DMS53 treated with DMSO at 0.1 percent for 48 hours (cell line): ENCODE measurements around the gene PAQR6.
"Not testable (repeated sequence)": the region's sequence is repeated elsewhere in the genome, so short reads cannot be mapped to it uniquely, and the experiment has no call there.

Experiments used
- DNase-seq: peaks from one replicate; lab custom pipeline; 2025; ENCODE audit not compliant: unreplicated experiment; lab: John Stamatoyannopoulos, UW

The PAQR6 gene

DNA sequence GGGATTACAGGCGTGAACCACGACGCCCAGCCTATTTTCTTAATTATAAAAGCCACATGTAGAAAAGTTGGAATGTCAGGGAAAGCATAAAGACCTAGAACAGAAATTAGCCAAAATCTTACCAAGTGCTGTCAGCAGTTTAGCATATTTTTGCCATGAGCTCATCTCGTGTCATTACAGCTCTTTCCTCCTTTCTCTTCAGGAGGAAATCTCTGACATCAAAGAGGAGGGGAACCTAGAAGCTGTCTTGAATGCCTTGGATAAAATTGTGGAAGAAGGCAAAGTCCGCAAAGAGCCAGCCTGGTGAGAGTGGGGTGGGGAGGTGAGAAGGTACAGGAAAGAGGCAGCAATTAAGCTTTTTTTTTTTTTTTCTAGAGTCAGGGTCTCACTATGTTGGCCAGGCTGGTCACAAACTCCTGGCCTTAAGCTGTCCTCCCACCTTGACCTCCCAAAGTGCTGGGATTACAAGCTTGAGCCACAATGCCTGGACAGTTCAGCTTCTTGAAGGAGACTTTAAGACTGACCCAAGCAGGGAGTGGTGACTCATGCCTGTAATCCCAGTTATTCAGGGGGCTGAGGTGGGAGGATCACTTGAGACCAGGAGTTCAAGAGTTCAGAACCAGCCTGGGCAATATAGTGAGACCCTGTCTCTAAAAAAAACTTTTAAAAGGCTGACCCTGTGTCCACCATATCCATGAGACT is 14.3 kb downstream of the PAQR6 start:
- no peak for DNase-seq

DNA sequence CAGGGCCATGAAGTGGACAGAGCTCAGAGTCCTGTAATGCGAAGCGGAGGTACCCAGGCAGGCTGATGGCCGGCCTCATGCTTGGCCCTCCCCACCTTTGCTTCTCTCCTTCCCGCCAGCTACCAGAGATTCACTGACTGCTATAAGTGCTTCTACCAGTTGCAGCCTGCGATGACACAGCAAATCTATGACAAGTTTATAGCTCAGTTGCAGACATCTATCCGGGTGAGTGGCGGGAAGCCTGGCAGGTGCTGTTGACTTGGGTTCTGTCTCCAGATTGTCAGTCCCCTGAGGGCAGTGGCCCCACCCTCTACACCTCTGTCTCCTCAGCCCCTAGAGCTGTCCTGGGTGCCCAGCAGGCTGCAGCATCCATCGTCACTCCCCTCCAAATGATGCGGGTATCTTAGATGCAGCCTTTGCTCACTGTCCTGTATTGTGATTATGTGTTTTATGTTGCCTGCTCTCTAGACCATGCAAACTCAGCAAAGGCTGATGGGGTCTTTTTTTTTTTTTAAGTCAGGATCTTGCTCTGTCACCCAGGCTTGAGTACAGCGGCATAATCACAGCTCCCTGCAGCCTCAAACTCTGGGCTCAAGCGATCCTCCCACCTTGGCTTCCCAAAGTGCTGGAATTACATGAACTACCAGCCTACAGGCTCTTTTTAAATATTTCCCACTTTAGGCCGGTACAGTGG is 15.5 kb downstream of the PAQR6 start:
- DNase-seq = no peak

DNA sequence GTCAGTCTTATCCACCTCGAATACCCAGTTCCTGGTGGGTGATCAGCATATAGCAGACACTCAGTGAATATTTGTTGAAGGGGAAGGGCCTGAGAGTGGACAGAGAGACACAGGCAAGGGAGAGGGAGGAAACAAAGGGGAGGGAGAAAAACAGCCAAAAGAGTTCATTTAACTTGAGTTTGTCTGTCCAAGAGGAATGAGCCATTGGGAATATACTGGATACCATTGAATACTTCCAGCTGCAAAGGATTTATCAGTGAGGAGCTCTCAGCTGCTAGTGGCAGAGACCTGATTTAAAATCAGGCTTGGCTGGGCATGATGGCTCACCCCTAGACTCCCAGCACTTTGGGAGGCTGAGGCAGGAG is 17.4 kb downstream of the PAQR6 start:
- DNase-seq = no peak

DNA sequence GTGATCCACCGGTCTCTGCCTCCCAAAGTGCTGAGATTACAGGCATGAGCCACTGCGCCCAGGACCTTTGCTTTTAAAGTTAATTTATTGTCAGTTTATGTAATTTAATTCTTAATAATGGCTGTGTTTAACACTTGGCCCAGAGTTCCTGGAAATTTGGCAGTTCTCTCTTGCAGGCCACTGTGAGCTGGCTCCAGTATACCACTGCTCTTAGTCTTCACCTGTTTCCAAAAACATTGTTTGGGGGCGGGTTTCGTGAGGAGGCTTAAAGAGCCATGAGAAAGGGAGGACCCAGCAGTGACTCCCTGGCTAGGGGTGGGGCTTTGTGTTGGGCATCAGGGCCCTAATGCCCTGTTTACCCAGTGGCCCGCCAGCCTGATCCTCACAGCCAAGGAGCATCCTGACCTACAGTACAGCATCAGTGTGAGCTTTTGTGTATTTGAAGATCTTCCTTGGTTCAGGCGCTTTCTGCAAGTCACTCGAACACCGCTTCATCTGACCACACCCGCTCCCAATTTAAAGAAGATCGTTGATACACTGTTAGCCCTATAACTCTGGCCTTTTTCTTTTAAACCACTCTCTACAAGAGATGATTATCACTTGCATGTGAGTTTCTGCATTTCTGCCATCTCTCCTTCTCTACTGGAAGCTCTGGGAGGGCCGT is 17.9 kb downstream of the PAQR6 start:
- DNase-seq = no peak

DNA sequence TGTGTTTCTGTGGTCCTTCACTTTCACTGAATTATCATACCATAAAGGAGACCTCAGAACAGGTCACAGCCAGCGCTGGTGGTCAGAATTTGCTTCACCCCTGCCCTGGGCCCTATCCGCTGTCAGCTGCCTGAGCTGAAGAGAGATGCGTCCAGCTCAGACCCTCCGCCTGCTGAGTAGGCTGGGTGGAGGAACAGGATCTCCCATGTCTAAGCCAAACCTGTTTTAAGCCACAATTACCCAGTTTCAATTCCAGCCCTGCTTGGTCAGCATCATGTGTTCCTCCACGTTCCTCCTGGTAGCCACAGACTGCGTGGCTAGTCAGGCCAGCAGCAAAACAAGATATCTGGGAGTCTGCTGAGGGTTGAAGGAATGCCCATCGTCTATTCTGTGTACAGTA is 19.4 kb downstream of the PAQR6 start:
- no peak for DNase-seq

DNA sequence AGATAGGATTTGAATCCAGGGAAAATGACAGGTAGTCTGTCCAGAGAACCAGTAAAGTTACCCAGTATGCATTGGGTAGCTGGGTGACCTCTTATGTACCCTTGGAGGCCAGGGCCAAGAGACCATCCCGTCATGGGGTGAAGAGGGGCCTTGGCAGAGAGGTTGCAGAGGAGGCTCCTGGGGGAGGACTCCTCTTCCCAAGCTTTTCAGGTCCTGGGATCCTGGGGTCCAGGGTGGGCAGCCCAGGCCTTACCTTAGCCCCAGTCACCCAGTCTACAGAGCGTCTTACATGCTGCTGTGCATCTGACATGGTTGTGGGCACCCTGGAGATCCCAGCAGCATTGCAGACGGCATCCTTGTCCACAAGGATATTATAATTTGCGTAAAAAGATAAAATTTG is 21.1 kb downstream of the PAQR6 start:
- DNase-seq = no peak

DNA sequence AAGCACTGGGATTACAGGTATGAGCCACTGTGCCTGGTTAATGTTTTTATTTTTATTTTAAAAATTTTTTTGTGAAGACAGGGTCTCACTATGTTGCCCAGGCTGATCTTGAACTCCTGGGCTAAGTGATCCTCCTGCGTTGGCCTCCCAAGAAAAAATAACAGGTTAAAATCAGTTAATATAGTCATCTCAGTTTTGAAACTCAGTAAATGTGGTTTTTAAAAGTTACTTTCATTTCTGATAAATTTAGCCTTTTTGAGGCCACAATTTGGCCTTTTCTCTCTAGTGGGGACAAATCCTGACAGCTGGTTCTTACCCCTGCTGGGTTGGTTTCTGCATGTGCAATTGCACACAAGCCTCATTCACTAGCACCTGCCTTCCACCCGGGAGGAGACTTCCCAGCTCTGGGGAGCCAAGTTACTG is 21.7 kb downstream of the PAQR6 start:
- DNase-seq = no peak

DNA sequence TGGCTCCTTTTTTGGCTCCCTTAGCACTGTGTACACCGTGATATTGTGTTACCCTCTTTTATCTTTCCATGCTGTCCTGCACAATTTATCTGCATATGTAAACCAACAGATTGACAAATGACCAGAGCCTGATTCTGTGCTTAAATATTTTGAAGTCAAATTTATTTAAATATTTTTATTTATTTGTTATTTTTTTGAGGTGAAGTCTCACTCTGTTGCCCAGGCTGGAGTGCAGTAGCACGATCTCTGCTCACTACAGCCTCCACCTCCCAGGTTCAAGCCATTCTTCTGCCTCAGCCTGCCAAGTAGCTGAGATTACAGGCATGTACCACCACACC is 22.2 kb downstream of the PAQR6 start:
- no peak for DNase-seq

DNA sequence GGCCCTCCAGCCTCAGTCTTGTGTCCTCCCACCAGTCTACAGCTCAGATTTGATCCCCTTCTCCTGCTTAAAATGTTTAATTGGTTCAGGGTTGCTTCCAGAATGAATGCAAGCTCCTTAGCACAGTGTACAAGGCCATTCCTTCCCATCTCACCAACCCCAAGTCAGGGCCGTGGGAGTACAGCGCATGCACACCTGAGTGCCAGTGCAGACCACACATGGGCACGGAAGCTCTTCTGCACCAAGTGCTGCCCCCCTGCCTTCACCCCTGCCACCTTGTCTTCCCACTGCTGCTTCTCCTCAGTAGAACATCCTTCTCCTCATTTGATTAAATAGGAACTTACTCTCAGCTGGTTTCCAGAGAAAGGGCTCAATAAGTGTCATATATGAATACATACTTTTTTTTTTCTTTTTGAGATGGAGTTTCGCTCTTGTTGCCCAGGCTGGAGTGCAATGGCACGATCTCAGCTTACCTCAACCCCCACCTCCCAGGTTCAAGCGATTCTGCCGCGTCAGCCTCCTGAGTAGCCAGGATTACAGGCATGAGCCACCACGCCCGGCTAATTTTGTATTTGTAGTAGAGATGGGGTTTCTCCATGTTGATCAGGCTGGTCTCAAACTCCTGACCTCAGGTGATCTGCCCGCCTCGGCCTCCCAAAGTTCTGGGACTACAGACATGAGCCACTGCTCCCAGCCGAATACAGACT is 25.7 kb downstream of the PAQR6 start:
- DNase-seq = no peak

DNA sequence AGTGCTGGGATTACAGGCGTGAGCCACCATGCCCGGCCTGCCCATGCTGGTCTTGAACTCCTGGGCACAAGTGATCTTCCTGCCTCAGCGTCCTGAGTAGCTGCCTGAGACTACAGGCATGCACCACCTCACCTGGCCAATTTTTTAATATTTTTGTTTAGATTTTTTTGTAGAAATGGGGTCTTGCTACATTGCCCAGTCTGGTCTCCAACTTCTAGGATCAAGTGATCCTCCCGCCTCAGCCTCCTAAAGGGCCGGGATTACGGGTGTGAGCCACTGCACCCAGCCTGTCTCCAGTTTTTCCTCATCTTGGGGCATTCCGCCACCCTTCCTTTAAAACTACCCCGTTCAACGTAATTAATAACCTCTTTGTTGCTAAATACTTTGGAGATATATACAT is 27.6 kb downstream of the PAQR6 start:
- no peak for DNase-seq

DNA sequence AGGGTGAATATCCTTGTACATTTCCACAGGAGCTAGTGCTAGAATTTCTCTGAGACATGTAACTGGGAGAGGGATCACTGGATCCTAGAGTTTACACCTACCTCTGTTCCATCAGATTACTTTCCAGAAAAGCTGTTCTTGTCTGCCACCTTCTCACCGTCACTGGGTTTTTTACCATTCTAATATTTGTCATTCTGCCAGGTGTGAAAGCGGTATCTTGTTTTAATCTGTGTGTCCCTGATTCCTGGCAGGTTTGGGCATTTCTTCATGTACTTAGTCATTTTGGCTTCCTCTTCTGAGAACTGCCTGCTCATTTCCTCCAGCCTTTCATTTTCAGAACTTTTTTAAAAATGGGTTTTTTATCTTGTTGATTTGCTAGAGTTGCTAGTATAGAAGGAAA is 30.0 kb downstream of the PAQR6 start:
- DNase-seq = no peak

DNA sequence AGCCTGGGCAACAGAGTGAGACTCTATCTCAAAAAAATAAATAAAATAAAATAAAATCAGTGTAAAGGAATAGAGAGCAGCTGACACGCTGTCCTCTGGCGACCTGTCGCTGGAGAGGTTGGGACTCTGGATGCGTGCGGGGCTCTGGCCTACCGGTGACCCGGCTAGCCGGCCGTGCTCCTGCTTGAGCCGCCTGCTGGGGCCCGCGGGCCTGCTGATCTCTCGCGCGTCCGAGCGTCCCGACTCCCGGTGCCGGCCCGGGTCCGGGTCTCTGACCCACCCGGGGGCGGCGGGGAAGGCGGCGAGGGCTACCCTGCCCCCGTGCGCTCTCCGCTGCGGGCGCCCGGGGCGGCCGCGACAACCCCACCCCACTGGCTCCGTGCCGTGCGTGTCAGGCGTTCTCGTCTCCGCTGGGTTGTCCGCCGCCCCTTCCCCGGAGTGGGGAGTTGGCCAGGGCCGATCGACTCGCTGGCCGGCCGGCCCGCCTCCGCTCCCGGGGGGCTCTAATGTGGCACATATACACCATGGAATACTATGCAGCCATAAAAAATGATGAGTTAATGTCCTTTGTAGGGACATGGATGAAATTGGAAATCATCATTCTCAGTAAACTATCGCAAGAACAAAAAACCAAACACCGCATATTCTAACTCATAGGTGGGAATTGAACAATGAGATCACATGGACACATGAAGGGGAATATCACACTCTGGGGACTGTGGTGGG is 31.3 kb downstream of the PAQR6 start:
- DNase-seq = not testable (repeated sequence)

DNA sequence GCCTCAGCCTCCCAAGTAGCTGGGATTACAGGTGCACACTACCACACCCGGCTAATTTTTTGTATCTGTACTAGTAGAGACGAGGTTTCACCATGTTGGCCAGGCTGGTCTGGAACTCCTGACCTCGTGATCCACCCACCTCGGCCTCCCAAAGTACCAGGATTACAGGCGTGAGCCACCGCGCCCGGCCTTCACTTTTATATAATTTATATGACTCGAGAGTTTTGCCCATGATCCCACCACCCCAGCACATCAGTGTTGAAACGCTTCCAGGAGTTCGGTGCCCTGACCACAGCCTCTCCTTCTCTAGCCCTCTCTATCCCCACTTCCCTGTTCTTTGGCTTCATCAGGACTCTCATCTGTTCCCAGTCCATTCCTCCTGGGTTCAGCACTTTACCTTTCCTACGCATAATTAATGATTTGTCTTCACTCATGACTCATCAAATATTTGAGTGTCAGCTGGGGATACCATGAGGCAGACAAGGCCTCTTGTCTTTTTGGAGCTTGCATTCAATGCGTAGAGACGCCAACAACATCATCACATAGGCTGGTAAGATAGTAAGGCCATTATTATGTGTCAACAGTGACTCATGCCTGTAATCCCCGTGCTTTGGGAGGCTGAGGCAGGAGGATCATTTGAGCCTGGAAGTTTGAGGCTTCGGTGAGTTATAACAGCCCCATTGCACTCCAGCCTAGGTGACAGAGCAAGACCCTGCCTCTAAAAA is 33.7 kb downstream of the PAQR6 start:
- DNase-seq = no peak

DNA sequence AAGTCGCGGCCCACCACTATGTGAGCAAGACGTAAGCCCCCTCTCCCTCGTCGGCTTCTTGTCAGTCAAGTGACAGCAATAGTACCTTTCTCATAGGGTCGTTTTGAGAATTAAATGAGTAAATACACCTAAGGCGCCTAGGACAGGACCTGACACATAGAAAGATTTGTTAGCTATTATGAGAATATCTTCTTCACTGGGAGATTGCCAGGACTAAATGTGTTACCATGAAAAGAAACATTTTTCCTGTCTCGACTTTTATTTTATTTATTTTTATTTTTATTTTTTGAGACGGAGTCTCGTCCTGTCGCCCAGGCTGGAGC is 34.3 kb downstream of the PAQR6 start:
- DNase-seq = no peak

DNA sequence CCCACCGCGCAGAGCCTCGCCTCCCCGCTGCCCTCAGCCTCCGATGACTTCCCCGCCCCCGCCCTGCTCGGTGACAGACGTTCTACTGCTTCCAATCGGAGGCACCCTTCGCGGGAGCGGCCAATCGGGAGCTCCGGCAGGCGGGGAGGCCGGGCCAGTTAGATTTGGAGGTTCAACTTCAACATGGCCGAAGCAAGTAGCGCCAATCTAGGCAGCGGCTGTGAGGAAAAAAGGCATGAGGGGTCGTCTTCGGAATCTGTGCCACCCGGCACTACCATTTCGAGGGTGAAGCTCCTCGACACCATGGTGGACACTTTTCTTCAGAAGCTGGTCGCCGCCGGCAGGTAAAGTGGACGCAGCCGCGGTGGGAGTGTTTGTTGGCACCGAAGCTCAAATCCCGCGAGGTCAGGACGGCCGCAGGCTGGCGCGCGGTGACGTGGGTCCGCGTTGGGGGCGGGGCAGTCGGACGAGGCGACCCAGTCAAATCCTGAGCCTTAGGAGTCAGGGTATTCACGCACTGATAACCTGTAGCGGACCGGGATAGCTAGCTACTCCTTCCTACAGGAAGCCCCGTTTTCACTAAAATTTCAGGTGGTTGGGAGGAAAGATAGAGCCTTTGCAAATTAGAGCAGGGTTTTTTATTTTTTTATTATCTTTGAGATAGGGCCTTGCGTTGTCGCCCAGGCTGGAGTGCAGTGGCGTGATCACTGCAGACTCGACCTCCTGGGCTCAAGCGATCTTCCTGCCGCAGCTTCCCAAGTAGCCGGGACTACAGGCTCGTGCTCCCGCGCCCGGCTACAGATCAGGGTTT is 34.8 kb downstream of the PAQR6 start, which contains the start of gene PMF1:
TSS of gene PMF1 (plus strand) at position 175 of the 811 bp plus-strand sequence. CDS start at position 184, 9 bp downstream.
- peak; percentile 93 for DNase-seq

DNA sequence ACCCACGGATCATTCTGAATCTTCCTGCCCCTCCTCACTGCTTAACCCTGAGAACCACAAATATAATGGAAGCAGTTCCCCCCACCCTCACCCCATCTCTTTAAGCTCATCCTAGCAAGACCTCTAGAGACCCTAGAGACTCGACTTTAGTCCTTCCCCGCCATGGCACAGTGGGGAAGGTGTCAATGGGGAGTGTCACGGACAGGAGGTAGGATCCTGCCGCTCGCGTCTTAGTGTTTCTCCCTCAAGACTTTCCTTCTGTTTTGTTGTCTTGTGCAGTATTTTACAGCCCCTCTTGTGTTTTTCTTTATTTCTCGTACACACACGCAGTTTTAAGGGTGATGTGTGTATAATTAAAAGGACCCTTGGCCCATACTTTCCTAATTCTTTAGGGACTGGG is 35.7 kb downstream of the PAQR6 start:
- DNase-seq = no peak

DNA sequence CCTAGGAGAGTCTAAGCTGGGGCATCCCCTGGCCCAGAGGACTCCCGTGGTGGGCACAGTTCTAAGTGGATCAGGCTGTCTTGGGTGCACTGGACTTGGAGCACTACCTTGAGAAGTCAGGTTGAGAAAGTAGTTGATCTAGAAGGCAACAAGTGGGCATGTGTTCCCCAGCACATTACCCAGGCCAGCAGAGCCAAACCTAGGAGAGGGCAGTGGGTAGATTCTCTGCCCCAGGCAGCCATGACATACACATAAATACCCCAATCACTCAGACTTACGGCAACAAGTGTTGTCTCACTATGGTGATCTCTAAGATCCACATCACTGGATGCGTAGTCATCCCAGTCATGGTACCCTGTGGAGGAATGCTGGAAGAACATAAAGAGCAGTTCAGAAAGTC is 36.6 kb downstream of the PAQR6 start:
- DNase-seq = no peak

DNA sequence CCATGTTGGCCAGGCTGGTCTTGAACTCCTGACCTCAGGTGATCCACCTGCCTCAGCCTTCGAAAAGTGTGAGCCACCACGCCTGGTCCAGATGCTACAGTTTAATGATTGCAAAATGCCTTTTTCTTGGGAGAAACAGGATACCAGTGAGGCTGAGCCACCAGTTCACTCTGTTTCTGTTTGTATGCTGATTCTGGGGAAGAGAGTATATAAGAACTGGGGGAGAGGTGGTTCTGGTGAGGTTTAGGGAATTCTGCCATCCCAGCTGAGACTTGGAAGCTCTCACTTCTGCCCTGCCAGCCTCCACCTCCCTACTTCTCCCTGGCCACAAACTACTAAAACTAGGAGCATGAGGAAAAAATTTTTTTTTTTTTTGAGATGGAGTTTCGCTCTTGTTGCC is 43.2 kb downstream of the PAQR6 start:
- no peak for DNase-seq

DNA sequence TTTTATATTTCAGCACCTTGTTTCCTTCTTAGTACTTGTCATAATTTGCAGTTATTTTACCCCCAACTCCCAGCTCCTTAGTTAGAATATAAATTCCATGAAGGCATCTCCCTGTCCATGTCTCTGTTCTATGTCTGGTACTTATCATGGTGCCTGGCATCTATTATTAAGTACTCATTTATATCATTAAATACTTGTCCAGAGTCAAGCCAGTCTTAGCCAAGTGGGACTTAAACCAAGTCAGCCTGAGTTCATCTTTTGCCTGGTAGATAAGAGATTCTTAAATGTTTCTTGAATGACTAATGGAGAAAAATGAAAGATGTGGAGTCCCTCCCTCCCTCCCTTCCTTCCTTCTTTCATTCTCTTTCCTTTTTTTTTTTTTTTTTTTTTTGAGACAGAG is 44.5 kb downstream of the PAQR6 start:
- no peak for DNase-seq

DNA sequence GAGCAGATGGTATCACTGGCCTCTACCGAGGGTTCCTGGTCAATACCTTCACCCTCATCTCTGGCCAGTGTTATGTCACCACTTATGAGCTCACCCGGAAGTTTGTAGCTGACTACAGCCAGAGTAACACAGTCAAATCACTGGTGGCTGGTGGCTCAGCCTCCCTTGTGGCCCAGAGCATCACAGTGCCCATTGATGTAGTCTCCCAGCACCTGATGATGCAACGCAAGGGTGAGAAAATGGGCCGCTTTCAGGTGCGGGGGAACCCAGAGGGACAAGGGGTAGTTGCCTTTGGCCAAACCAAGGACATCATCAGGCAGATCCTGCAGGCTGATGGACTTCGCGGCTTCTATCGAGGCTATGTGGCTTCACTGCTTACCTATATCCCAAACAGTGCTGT is 47.8 kb downstream of the PAQR6 start:
- no peak for DNase-seq
